ENCODE results near the gene LYZ. TPM values are rescaled to one million over a fixed set of nuclear protein-coding genes. Genes with fewer than 3 reads are reported as not detected.

Gene LYZ
- total RNA-seq, 1 donor from 2014 or later: 0.34 TPM

DNA sequence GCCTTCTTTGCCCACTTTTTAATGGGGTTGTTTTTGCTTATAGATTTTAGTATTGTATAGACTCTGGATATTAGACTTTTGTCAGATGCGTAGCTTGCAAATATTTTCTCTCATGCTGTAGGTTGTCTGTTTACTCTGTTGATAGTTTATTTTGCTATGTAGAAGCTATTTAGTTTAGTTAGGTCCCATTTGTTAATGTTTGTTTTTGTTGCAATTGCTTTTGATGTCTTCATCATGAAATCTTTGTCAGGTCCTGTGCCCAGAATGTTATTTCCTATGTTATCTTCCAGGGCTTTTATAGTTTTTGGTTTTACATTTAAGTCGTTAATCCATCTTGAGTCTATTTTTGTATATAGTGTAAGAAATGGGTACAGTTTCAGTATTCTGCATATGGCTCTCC lies 30.0 kb upstream of the LYZ start:
- no peaks in the 10 kb centered on the region for H3K4me1 Mint-ChIP-seq
- TF ChIP-seq, protein P1, sequence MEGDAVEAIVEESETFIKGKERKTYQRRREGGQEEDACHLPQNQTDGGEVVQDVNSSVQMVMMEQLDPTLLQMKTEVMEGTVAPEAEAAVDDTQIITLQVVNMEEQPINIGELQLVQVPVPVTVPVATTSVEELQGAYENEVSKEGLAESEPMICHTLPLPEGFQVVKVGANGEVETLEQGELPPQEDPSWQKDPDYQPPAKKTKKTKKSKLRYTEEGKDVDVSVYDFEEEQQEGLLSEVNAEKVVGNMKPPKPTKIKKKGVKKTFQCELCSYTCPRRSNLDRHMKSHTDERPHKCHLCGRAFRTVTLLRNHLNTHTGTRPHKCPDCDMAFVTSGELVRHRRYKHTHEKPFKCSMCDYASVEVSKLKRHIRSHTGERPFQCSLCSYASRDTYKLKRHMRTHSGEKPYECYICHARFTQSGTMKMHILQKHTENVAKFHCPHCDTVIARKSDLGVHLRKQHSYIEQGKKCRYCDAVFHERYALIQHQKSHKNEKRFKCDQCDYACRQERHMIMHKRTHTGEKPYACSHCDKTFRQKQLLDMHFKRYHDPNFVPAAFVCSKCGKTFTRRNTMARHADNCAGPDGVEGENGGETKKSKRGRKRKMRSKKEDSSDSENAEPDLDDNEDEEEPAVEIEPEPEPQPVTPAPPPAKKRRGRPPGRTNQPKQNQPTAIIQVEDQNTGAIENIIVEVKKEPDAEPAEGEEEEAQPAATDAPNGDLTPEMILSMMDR (IDR thresholded peaks at IDR 0.05; ENCODE audit: unreplicated experiment): no peak
- no peak overlapping the region for H3K4me3 Mint-ChIP-seq
- H3K27me3 Mint-ChIP-seq (ENCODE audit: low read depth): peaks cover 11% of the 10 kb centered on the region
- DNase-seq (ENCODE audit: low spot score in 2 of 2, unreplicated experiment in 2 of 2): no peak
- no peaks in the 10 kb centered on the region for H3K36me3 Mint-ChIP-seq
- no peak overlapping the region for H3K27ac Mint-ChIP-seq
- peaks cover 61% of the 10 kb centered on the region for H3K9me3 Mint-ChIP-seq

GRCh38 chr12:69321351-69321750 lies 26.8 kb upstream of the LYZ start:
- Mint-ChIP-seq H3K27me3 (ENCODE audit: low read depth) (peaks cover 11% of the 10 kb centered on the region), H3K9me3 (peaks cover 44% of the 10 kb centered on the region), H3K4me1 (no peaks in the 10 kb centered on the region), H3K27ac (no peak overlapping the region), H3K36me3 (no peaks in the 10 kb centered on the region), H3K4me3 (no peak overlapping the region)
- TF ChIP-seq, protein P1 (IDR thresholded peaks at IDR 0.05; ENCODE audit: unreplicated experiment): no peak
- DNase-seq (ENCODE audit: low spot score in 2 of 2, unreplicated experiment in 2 of 2): no peak

- TF ChIP-seq, protein P1 (IDR thresholded peaks at IDR 0.05; ENCODE audit: unreplicated experiment): no peak
- Mint-ChIP-seq H3K27me3 (ENCODE audit: low read depth) (peaks cover 20% of the 10 kb centered on the region), H3K4me3 (no peak overlapping the region), H3K36me3 (no peaks in the 10 kb centered on the region), H3K9me3 (peaks cover 20% of the 10 kb centered on the region), H3K27ac (no peak overlapping the region), H3K4me1 (no peaks in the 10 kb centered on the region)
- DNase-seq (ENCODE audit: low spot score in 2 of 2, unreplicated experiment in 2 of 2): no peak
Observed at GRCh38 chr12:69324797-69325466, 23.2 kb upstream of the LYZ start.

- no peaks in the 10 kb centered on the region for H3K9me3 Mint-ChIP-seq
- no peak overlapping the region for H3K4me3 Mint-ChIP-seq
- TF ChIP-seq, protein P1 (IDR thresholded peaks at IDR 0.05; ENCODE audit: unreplicated experiment): no peak
- no peak overlapping the region for H3K27ac Mint-ChIP-seq
- H3K36me3 Mint-ChIP-seq: no peaks in the 10 kb centered on the region
- peaks cover 9% of the 10 kb centered on the region for H3K27me3 Mint-ChIP-seq (ENCODE audit: low read depth)
- DNase-seq (ENCODE audit: low spot score in 2 of 2, unreplicated experiment in 2 of 2): no peak
- H3K4me1 Mint-ChIP-seq: peaks cover 13% of the 10 kb centered on the region
Observed at GRCh38 chr12:69328426-69328825, 19.8 kb upstream of the LYZ start.

DNA sequence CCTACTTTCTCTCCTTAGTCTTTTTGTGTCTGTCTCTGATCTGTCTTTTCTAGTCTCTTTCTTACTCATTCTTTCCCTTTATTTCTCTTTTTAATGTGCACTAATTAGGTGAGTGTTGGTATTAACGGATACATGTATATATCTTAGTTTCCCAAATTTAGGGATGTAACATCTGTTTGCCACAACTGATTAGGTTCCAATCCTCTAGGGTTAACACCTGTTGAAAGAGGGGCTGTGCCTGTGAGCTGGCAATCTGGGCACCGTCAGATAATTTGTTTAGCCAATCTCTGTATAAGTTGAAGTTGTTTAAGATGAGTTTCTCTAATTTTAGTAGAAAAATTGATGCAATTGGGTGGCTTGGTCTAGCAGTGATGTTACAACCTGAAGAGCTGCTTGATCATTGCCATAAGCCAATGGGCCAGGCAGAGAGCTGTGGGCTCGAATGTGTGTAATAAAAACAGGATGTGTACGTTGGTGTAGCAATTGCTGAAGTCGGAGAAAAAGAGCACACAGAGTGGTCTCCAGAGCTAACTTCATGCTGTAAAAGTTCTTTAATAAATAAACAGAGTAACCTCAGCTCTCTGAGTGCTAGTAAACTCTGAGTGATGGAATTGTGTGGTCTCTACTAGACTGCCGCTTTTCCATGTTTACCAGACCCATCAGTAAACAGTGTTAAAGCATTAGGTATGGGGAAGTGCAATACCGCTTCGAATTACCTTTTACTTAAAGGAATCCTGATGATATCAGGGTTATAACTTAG lies 18.3 kb upstream of the LYZ start:
- no peaks in the 10 kb centered on the region for H3K9me3 Mint-ChIP-seq
- H3K36me3 Mint-ChIP-seq: no peaks in the 10 kb centered on the region
- no peak overlapping the region for H3K27ac Mint-ChIP-seq
- H3K27me3 Mint-ChIP-seq (ENCODE audit: low read depth): peaks cover 10% of the 10 kb centered on the region
- H3K4me3 Mint-ChIP-seq: no peak overlapping the region
- TF ChIP-seq, protein P1 (IDR thresholded peaks at IDR 0.05; ENCODE audit: unreplicated experiment): no peak
- no peak for DNase-seq (ENCODE audit: low spot score in 2 of 2, unreplicated experiment in 2 of 2)
- H3K4me1 Mint-ChIP-seq: peaks cover 13% of the 10 kb centered on the region

Data from mesothelial cell of epicardium (in vitro differentiated cells).